AG09309 (cell line): ENCODE results near the gene ZMIZ1.

Source experiments
- DNase-seq: peaks from one replicate; pipeline ENCODE4 v3.0.0-alpha.2; 2010; ENCODE audit warnings: low read depth
- H3K4me3 ChIP-seq: 2 replicates; pipeline ENCODE4 v1.5.1; 2011; ENCODE audit warnings: mild to moderate bottlenecking, low read depth, low read length, moderate library complexity; ENCODE audit not compliant: control insufficient read depth
- CTCF ChIP-seq: IDR thresholded peaks from 2 replicates; pipeline ENCODE4 v1.5.1; 2011; ENCODE audit warnings: mild to moderate bottlenecking, low read depth, low read length, inconsistent platforms; ENCODE audit not compliant: insufficient read depth, control insufficient read depth; ENCODE audit errors: missing control alignments

The ZMIZ1 gene

DNA sequence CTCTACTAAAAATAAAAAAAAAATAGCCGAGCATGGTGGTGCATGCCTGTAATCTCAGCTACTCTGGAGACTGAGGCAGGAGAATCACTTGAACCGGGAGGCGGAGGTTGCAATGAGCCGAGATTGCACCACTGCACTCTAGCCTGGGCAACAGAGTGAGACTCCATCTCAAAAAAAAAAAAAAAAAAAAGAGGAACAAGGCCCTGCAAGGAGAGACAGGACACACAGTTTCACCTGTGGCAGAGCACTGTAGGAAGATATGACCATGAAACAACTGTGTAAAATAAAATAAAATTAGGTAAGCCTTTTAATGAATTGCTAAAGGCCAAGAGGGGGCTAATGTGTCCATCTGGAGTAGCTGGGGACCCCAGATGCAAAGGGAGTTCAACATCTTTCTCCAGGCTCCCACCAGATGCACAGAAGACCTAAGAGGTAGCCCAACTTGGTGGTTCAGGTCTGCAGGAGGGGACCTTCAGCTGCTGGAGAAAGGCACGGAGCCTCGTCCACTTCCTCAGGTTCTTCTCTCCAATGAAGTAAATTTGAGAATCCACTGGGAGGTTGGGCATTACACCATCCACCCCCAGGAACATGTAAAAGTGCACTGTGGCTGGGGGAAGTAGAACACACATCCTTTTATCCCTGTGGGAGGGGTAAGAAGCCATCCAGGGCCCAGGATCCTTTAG is 291.2 kb downstream of the ZMIZ1 start:
- no peak for DNase-seq
- no peak for TF ChIP-seq CTCF
- no peak overlapping the region for H3K4me3 ChIP-seq

DNA sequence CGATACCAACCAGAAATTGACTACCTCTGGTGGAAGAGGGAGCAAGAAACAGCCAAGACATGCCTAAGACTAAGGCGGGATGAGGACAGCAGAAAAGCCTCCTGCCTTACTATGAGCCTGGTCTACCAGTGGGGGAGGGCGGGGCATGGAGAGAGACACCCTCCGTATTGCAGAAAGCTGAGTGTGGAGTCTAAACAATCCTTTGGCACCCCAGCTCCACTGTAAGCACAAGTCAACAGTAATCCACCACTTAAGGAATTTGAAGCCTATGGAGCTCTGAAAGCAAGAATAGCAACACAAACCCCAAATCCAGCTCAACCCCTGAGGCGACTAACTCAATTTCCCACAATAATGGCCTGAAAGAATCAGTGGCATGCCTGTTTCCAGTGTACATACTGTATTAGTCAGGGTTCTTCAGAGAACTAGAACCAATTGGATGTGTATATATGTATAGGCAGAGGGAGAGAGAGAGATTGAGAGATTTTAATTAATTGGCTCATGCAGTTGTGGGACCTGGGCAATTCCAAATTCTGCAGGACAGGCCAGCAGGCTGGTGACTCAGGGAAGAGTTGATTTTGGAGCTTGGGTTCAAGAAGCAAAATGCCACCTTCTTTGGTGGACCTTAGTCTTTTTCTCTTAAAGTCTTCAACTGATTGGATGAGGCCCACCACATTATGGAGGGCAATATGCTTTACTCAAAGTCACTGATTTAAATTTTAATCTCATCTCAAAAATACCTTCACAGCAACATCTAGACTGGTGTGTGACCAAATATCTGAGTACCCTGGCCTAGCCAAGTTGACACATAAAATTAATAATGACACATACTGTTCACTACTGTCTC is 292.0 kb downstream of the ZMIZ1 start:
- no peak for TF ChIP-seq CTCF
- no peak overlapping the region for H3K4me3 ChIP-seq
- DNase-seq: no peak

- H3K4me3 ChIP-seq: no peak overlapping the region
- no peak for DNase-seq
- no peak for TF ChIP-seq CTCF
These were observed 293.1 kb downstream of the ZMIZ1 start for GRCh38 chr10:79361726-79362397.
